ENCODE measurements around the gene RSPH1.

- TF ChIP-seq POLR2AphosphoS5 (IDR thresholded peaks at IDR 0.05; ENCODE audit: borderline replicate concordance, low read depth, low read length) (no peak), EZH2 (IDR thresholded peaks at IDR 0.05) (no peak), FOXP2 (optimal IDR thresholded peaks at IDR 0.05; ENCODE audit: control extremely low read depth, extremely low read length, insufficient read depth) (no peak)
These were observed 52.7 kb downstream of the RSPH1 start for GRCh38 chr21:42443181-42443785.
